ENCODE data around the gene RTN4R. TPM values are rescaled to one million over a fixed set of nuclear protein-coding genes. Genes with fewer than 3 reads are reported as not detected.

RTN4R gene
- total and polyA plus RNA-seq, 9 donors = 0.48 to 8.2 (median 1.8) TPM; not detected in 1

DNA sequence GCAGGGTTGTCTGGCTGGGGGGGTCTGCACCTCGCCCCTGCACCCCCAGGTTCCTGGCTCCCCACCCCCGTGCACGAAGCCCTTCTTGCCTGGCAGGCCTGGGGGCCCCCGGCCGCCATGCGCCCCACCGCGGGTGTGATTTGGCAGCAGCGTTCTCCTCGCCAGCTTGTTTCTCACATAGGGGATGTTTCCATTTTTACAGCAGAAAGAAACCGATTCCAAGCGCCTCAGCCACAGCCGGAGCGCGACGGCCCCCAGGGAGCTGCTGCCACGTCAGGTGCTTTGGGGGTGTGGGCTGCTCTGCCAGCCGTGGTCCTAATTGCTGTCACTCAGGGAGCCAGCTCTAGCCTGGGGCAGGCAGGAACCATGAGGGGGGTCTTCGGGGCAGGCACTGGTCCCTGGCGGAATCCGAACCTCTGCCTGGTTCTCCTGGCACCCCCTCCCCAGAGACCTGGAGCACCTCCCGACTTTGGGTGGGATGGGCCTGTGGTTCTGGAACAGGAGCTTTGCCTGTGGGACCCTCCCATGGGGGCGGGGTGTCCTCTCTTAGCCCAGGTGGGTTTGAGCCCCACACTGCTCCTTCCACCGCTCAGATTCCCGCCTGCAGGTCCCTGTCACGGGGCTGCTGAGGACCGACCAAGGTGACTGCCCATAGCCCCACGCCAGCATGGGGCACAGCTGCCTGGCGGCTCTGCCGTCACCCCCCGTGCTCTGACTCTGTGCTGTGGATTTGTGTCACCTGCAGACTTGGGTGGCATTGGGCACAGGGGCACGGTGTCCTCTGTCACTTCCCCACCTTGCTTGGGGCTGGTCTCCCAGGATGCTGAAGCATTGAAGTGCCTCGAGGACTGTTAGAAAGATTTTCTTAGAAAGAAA is 54.0 kb downstream of the RTN4R start:
- no peak for DNase-seq
- Histone ChIP-seq H3K36me3 (no peaks in the 10 kb centered on the region), H3K27ac (no peak overlapping the region), H3K4me3 (no peak overlapping the region), H3K9me3 (no peaks in the 10 kb centered on the region), H3K4me1 (ENCODE audit: insufficient read depth) (peaks cover 23% of the 10 kb centered on the region), H3K27me3 (no peaks in the 10 kb centered on the region)
- TF ChIP-seq EP300 (IDR thresholded peaks at IDR 0.05) (no peak), CTCF (IDR thresholded peaks at IDR 0.05) (no peak), POLR2A (IDR thresholded peaks at IDR 0.05) (no peak)
- 62 to 74% (median 72%) methylated on average over 31 to 33 of the region's 33 CpGs for WGBS, 3 donors
- intact Hi-C loops (cut with DNase I) = no loop called here

- H3K4me3 ChIP-seq = no peak overlapping the region
- H3K27me3 ChIP-seq = no peaks in the 10 kb centered on the region
- H3K4me1 ChIP-seq (ENCODE audit: insufficient read depth) = peaks cover 23% of the 10 kb centered on the region
- no peaks in the 10 kb centered on the region for H3K9me3 ChIP-seq
- no peak overlapping the region for H3K27ac ChIP-seq
- 39 to 49% (median 49%) methylated on average over 26 to 27 of the region's 27 CpGs for WGBS, 3 donors
- no peak for DNase-seq
- TF ChIP-seq EP300 (IDR thresholded peaks at IDR 0.05) = no peak
- TF ChIP-seq POLR2A (IDR thresholded peaks at IDR 0.05) = no peak
- no peak for TF ChIP-seq CTCF (IDR thresholded peaks at IDR 0.05)
- H3K36me3 ChIP-seq = no peaks in the 10 kb centered on the region
- intact Hi-C loops (cut with DNase I) = no loop called here
These were observed 55.1 kb downstream of the RTN4R start for GRCh38 chr22:20212754-20213699.

DNA sequence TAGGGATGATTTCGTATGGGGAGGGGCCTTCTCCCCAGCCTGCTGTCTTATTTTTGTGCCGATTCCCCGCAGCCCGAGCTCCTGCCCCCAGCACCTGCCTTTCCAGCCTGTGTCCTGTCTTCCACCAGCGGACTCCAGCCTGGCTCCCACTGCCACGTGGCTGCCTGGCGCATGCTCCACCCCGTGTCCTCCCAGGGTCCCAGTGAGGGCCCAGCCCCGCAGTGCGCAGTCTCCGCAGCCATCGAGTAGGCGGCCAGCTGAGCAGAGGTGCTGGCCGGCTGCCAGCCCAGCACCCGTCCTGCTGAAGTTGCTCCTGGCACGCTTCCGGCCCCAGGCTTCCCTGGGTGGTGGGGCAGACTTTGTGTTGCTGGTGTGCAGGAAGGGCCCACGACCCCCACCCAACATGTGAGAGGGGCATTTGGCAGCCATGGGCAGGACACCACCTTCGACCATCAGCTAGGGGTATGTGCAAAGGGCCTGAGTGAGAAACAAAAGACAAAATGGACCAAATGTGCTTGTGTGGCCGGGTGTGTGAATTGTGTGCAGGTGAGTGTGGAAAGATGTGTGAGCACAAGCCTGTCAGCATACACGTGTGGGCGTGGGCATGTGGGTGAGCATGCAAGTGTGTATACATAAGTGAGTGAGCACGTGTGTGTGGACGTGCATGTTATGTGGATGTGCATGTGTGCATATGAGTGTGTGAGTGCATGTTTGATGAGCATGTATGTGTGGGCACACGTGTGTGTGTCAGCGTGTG is 55.9 kb downstream of the RTN4R start:
- no peak overlapping the region for H3K27ac ChIP-seq
- TF ChIP-seq CTCF (IDR thresholded peaks at IDR 0.05) (no peak), EP300 (IDR thresholded peaks at IDR 0.05) (no peak)
- H3K9me3 ChIP-seq = no peaks in the 10 kb centered on the region
- no peak overlapping the region for H3K4me3 ChIP-seq
- DNase-seq = peak; percentile 39 to 76 (median 64)
- intact Hi-C loops (cut with DNase I) = no loop called here
- H3K36me3 ChIP-seq = no peaks in the 10 kb centered on the region
- H3K4me1 ChIP-seq (ENCODE audit: insufficient read depth) = peaks cover 28% of the 10 kb centered on the region
- WGBS, 3 donors = 39 to 59% (median 53%) methylated on average over 26 of the region's 26 CpGs
- H3K27me3 ChIP-seq = no peaks in the 10 kb centered on the region

- no peak overlapping the region for H3K27ac ChIP-seq
- DNase-seq = no peak
- intact Hi-C loops (cut with DNase I) = no loop called here
- H3K27me3 ChIP-seq = no peaks in the 10 kb centered on the region
- no peak for TF ChIP-seq EP300 (IDR thresholded peaks at IDR 0.05)
- 67 to 74% (median 71%) methylated on average over 8 to 10 of the region's 10 CpGs for WGBS, 3 donors
- no peak overlapping the region for H3K4me3 ChIP-seq
- H3K9me3 ChIP-seq = no peaks in the 10 kb centered on the region
- no peaks in the 10 kb centered on the region for H3K36me3 ChIP-seq
- peaks cover 30% of the 10 kb centered on the region for H3K4me1 ChIP-seq (ENCODE audit: insufficient read depth)
These were observed 56.6 kb downstream of the RTN4R start for GRCh38 chr22:20211409-20211996.

Measured in ovary (tissue), 9 donors.